GM12891 (cell line): Measurements from ENCODE around the gene DLG4.

Experiments used
- POLR2A ChIP-seq: IDR thresholded peaks from 2 replicates; pipeline ENCODE4 v1.6.1; 2011; ENCODE audit warnings: low read depth, low read length, control low read depth
- POLR2AphosphoS5 ChIP-seq: IDR thresholded peaks from 2 replicates; pipeline ENCODE4 v1.6.1; 2011; ENCODE audit warnings: low read depth, low read length, control low read depth
- SPI1 ChIP-seq: IDR thresholded peaks from 2 replicates; pipeline ENCODE4 v1.6.1; 2011; ENCODE audit warnings: low read depth, low read length, control low read depth

DNA sequence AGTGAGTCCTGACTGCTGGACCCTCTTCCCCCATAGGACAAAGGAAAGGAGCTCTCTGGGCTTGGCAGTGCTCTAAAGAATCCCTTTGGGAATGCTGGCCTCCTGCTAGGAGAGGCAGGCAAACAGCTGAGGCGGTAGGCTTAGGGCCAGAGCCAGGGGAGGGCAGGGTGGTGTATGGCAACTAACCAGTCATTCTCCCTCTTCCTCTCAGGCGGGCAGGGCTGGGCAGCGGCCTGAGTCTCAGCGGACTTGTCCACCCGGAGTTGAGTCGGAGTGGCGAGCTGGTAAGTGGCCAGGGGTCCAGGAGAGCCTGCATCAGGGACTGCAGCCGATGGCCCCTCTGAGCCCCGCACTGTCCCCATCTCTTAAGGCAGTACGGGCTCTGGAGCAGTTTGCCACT, 4.5 kb upstream of the DLG4 start:
- no peak for TF ChIP-seq POLR2AphosphoS5
- TF ChIP-seq POLR2A: no peak
- no peak for TF ChIP-seq SPI1
